Amniotic epithelial cell (primary cell): ENCODE data around the gene COPG2.

Source experiments
- DNase-seq: peaks from one replicate; pipeline ENCODE4 v3.0.0-alpha.2; 2010; ENCODE audit warnings: low read depth

The COPG2 gene

GRCh38 chr7:130493275-130493873 is 175.2 kb downstream of the COPG2 start:
- DNase-seq: no peak

- no peak for DNase-seq
Measured at GRCh38 chr7:130492523-130493274, 175.8 kb downstream of the COPG2 start.

- peak; percentile 58 for DNase-seq
Measured at GRCh38 chr7:130491841-130492522, 176.6 kb downstream of the COPG2 start, which contains the start of gene MEST. MEST (plus strand) TSS chr7:130492085; CDS start chr7:130492314, 229 bp downstream.

GRCh38 chr7:130490888-130491804 is 177.4 kb downstream of the COPG2 start:
- DNase-seq: no peak

GRCh38 chr7:130490311-130490791 is 178.2 kb downstream of the COPG2 start:
- DNase-seq: no peak

- DNase-seq: peak; percentile 100
Measured at GRCh38 chr7:130489140-130489983, 179.2 kb downstream of the COPG2 start.

- DNase-seq: no peak
Measured at GRCh38 chr7:130488392-130489139, 180.0 kb downstream of the COPG2 start.

GRCh38 chr7:130486954-130487436 is 181.6 kb downstream of the COPG2 start:
- DNase-seq: no peak

- peak; percentile 43 for DNase-seq
Measured at GRCh38 chr7:130486114-130486953, 182.2 kb downstream of the COPG2 start.

- no peak for DNase-seq
Measured at GRCh38 chr7:130485734-130486113, 182.8 kb downstream of the COPG2 start.

- no peak for DNase-seq
Measured at GRCh38 chr7:130483031-130483430, 185.5 kb downstream of the COPG2 start.

- peak; percentile 94 for DNase-seq
Measured at GRCh38 chr7:130481898-130482297, 186.7 kb downstream of the COPG2 start.

- DNase-seq: no peak
Measured at GRCh38 chr7:130479716-130480400, 188.7 kb downstream of the COPG2 start.

GRCh38 chr7:130478991-130479390 is 189.6 kb downstream of the COPG2 start:
- no peak for DNase-seq

- DNase-seq: peak; percentile 74
Measured at GRCh38 chr7:130476297-130477150, 192.0 kb downstream of the COPG2 start.

- DNase-seq: no peak
Measured at GRCh38 chr7:130475776-130476175, 192.8 kb downstream of the COPG2 start.

- DNase-seq: no peak
Measured at GRCh38 chr7:130473876-130474275, 194.7 kb downstream of the COPG2 start.
